ENCODE measurements around the gene TMA7. TPM values are rescaled to one million over a fixed set of nuclear protein-coding genes. Genes with fewer than 3 reads are reported as not detected.
"Not testable (repeated sequence)": the region's sequence is repeated elsewhere in the genome, so short reads cannot be mapped to it uniquely, and the experiment has no call there.

The TMA7 gene
- total and polyA plus RNA-seq, 10 of the 15 experiments (the other 5 are each of a cell fraction or from before 2014, with no cell fraction given): 319 to 1,760 (median 752) TPM

- H4K20me1 ChIP-seq (ENCODE audit: control insufficient read depth, insufficient read depth): no peaks in the 10 kb centered on the region
- DNase-seq (ENCODE audit: low read depth, low spot score) (no peak), ATAC-seq (peak; percentile 84), FAIRE-seq (peak; percentile 84)
- CTCF ChIA-PET: no interaction called here
- H2AFZ ChIP-seq (ENCODE audit: control insufficient read depth, low read depth, low read length): peak overlapping the region; percentile 88
- 27% methylated on average over 19 of the region's 19 CpGs for WGBS (ENCODE audit: insufficient coverage, insufficient replicate concordance, low lambda C conversion rate, missing lambda C conversion rate)
- H3K27ac ChIP-seq (ENCODE audit: control insufficient read depth, insufficient read depth): peak overlapping the region; percentile 83
- no peaks in the 10 kb centered on the region for H3K79me2 ChIP-seq (ENCODE audit: control insufficient read depth, insufficient read depth, low read length)
- H3K4me1 ChIP-seq (ENCODE audit: control insufficient read depth, insufficient read depth, low read length): peaks cover 14% of the 10 kb centered on the region
- SMC1A ChIA-PET (ENCODE audit: uncharacterized antibody, unreplicated experiment): interaction anchor here (0.6 kb wide), 1 partner anchor 179 kb away, joined by 3 read pairs; no protein-coding TSS in a partner anchor
- no peaks in the 10 kb centered on the region for H3K9me3 ChIP-seq (replicated peaks; ENCODE audit: control insufficient read depth, insufficient read depth, low read length)
- intact Hi-C loops (cut with micrococcal nuclease; ENCODE audit: unreplicated experiment): no loop called here
- 0 out of 2 replicates have a peak, but pooled peaks have one; percentile 16 for TF ChIP-seq EED (IDR thresholded peaks at IDR 0.05; ENCODE audit: low read depth)
- TF ChIP-seq IKZF1 (conservative IDR thresholded peaks at IDR 0.05): peak; percentile 41; the same call in 1 of the 2 replicates
- peak in 1 of 2 experiments; percentile 48; a peak in 1 of 4 replicates for TF ChIP-seq BHLHE40 (IDR thresholded peaks at IDR 0.05; ENCODE audit: borderline replicate concordance in 1 of 2, low read depth in 2 of 2, low read length in 1 of 2)
- no peak for TF ChIP-seq FOS (IDR thresholded peaks at IDR 0.05; ENCODE audit: borderline replicate concordance, extremely low read depth, insufficient read length)
- TF ChIP-seq POLR2AphosphoS2 (IDR thresholded peaks at IDR 0.05; ENCODE audit: low read depth, low read length): no peak
- TF ChIP-seq EGR1 (IDR thresholded peaks at IDR 0.05; ENCODE audit: borderline replicate concordance in 1 of 2, low read depth in 2 of 2, low read length in 2 of 2): 0 out of 3 replicates have a peak, but pooled peaks of 1 of the 2 experiments have one; percentile 17
- TF ChIP-seq IKZF2 (IDR thresholded peaks at IDR 0.05): peak in 1 of 2 experiments; percentile 33; a peak in 1 of 4 replicates
- peak; percentile 28; the same call in 1 of the 2 replicates for TF ChIP-seq NFIC (IDR thresholded peaks at IDR 0.05; ENCODE audit: low read depth, low read length)
- no peak for TF ChIP-seq SMC3 (IDR thresholded peaks at IDR 0.05; ENCODE audit: borderline replicate concordance, low read length)
- TF ChIP-seq RUNX3 (IDR thresholded peaks at IDR 0.05; ENCODE audit: low read length): peak; percentile 89
- BruUV-seq (replicated peaks): no TSS peak
- peak overlapping the region; percentile 77 for H3K4me2 ChIP-seq (ENCODE audit: control insufficient read depth, insufficient read depth)
- in situ Hi-C loops (cut with MboI): no loop called here
- H3K4me3 ChIP-seq: peak overlapping the region; percentile 10
- peak overlapping the region; percentile 60 for H3K9ac ChIP-seq (ENCODE audit: control insufficient read depth, insufficient read depth, low read length)
- H3K27me3 ChIP-seq (replicated peaks in 1 of 2; ENCODE audit: control insufficient read depth in 2 of 2, insufficient read depth in 2 of 2, low read length in 1 of 2): no peaks in the 10 kb centered on the region
- POLR2A ChIA-PET: interaction anchor here (0.5 kb wide), 1 partner anchor 25 kb away, joined by 8 read pairs; no protein-coding TSS in a partner anchor
- H3K36me3 ChIP-seq (ENCODE audit: control insufficient read depth in 2 of 2, insufficient read depth in 2 of 2, low read length in 1 of 2): no peaks in the 10 kb centered on the region
- RAD21 ChIA-PET (ENCODE audit: unreplicated experiment): no interaction called here
Observed at GRCh38 chr3:48478626-48479555, 38.8 kb downstream of the TMA7 start.

GRCh38 chr3:48480891-48481290, 40.8 kb downstream of the TMA7 start:
- ATAC-seq; FAIRE-seq; in situ Hi-C loops (cut with MboI); H3K9me3 ChIP-seq (replicated peaks; ENCODE audit: control insufficient read depth, insufficient read depth, low read length); H4K20me1 ChIP-seq (ENCODE audit: control insufficient read depth, insufficient read depth); H3K4me2 ChIP-seq (ENCODE audit: control insufficient read depth, insufficient read depth); H3K9ac ChIP-seq (ENCODE audit: control insufficient read depth, insufficient read depth, low read length); intact Hi-C loops (cut with micrococcal nuclease; ENCODE audit: unreplicated experiment); H3K27me3 ChIP-seq (replicated peaks in 1 of 2; ENCODE audit: control insufficient read depth in 2 of 2, insufficient read depth in 2 of 2, low read length in 1 of 2); H3K4me3 ChIP-seq; POLR2A ChIA-PET; H3K36me3 ChIP-seq (ENCODE audit: control insufficient read depth in 2 of 2, insufficient read depth in 2 of 2, low read length in 1 of 2); H2AFZ ChIP-seq (ENCODE audit: control insufficient read depth, low read depth, low read length); BruUV-seq (replicated peaks); CTCF ChIA-PET; H3K79me2 ChIP-seq (ENCODE audit: control insufficient read depth, insufficient read depth, low read length); RAD21 ChIA-PET (ENCODE audit: unreplicated experiment); DNase-seq (ENCODE audit: low read depth, low spot score); H3K27ac ChIP-seq (ENCODE audit: control insufficient read depth, insufficient read depth): not testable (repeated sequence)
- H3K4me1 ChIP-seq (ENCODE audit: control insufficient read depth, insufficient read depth, low read length): peaks cover 14% of the 10 kb centered on the region
- SMC1A ChIA-PET (ENCODE audit: uncharacterized antibody, unreplicated experiment): interaction anchor here (1.1 kb wide), 1 partner anchor 45 kb away, joined by 3 read pairs; no protein-coding TSS in a partner anchor
- WGBS (ENCODE audit: insufficient coverage, insufficient replicate concordance, low lambda C conversion rate, missing lambda C conversion rate): 97% methylated on average over 11 of the region's 11 CpGs

Measured in GM12878 (cell line).